HG02852 (cell line): ENCODE results near the gene ACSM6.

Source experiments
- ATAC-seq: cut with Tn5 transposase; IDR thresholded peaks from one replicate; pipeline ENCODE4 v1.9.1; 2021; ENCODE audit warnings: mild to moderate bottlenecking, moderate library complexity; ENCODE audit not compliant: unreplicated experiment

Gene ACSM6

DNA sequence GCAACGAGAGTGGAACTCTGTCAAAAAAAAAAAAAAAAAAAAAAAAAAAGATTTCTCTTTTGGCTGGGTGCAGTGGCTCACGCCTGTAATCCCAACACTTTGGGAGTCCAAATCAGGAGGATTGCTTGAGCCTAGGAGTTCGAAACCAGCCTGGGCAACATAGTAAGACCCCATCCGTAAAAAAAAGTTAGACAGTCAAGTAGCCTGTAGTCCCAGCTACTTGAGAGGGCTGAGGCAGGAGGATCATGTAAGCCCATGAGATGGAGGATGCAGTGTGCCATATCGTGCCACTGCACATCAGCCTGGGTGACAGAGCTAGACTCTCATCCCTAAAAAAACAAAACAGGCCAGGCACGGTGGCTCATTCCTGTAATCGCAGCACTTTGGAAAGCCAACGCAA is 71.5 kb downstream of the ACSM6 start:
- ATAC-seq: no peak

GRCh38 chr10:95266674-95267095 is 72.6 kb downstream of the ACSM6 start:
- ATAC-seq: peak; percentile 80

DNA sequence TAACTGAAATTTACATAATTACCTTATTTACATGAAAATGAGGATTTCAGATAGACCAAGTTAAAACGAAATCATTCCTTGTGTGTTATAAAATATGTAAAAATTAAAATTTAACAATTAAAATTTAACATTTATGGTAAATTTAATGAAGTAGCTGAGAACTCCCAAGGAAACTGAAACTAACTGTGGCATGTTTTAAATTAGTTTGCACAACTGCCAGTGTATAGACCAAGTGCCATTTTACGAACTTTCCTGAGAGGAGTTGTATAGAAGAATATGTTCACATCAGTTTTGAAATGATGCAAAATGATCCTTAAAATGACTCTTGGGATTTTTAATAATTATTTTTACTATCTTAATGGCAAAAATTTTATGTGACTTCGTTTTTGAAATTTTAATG is 73.2 kb downstream of the ACSM6 start:
- ATAC-seq: no peak

- ATAC-seq: no peak
These were observed 74.4 kb downstream of the ACSM6 start for GRCh38 chr10:95268438-95268837.

- no peak for ATAC-seq
These were observed 79.6 kb downstream of the ACSM6 start for GRCh38 chr10:95273393-95274312.

DNA sequence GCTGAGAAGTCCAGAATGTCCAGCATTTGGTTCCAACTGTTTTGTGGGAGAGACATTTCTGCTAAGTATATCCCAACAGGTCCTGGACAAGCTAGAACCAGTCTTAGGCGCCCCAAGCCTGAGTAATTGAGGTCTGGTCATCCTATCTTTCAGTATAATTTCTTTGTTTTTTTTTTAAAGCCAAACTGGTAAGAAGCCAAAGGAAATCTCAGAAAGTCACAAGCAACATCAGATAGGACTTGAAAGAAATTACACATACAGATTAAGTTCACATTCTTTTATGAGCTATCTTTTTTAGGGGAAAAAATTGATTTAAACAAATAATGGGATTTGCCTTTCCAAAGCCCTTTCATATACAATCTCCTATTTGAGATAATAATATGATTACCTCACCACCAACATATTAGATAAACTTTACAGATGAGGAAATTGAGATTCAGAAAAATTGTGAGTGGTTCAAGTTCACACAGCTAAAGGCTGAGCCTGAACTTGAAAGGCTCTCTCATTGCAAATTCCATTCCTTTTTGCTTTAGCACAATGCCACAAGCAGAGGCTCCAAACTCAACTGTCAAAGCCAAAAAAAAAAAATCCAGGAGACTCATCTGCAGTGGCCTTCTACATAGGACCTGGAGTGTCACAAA is 81.8 kb downstream of the ACSM6 start:
- ATAC-seq: no peak

DNA sequence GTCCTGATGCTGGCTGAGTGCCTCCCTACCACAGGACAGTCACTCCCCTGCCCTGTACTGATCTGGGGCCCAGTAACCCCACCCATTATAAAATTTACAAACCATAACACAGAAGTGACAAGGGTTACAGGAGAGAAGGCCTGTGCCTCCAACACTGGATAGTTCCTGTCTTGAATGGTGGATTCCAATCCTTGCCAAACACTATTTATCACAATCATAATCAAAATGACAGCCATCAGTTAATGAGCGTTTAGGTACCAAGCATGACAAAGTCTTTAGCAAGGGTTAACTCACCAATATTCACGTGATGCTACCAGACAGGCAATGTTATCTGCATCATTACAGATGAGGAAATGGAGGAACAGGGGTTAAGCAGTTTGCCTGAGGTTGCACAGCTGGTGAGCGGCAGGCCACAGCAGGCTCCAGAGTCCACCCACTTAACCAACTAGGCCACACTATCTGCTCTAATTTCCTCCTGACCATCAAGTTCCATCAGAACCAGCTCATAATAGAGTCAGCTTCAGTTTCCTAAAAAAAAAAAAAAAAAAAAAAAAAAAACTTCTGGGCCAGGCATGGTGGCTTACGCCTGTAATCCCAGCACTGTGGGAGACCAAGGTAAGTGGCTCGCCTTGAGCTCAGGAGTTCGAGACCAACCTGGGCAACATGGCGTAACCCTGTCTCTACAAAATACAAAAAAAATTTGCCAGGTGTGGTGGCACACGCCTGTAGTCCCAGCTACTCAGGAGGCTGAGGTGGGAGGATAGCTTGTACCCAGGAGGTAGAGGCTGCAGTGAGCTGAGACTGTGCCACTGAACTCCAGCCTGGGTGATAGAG is 82.5 kb downstream of the ACSM6 start:
- no peak for ATAC-seq

GRCh38 chr10:95277201-95277570 is 83.1 kb downstream of the ACSM6 start:
- ATAC-seq: no peak

DNA sequence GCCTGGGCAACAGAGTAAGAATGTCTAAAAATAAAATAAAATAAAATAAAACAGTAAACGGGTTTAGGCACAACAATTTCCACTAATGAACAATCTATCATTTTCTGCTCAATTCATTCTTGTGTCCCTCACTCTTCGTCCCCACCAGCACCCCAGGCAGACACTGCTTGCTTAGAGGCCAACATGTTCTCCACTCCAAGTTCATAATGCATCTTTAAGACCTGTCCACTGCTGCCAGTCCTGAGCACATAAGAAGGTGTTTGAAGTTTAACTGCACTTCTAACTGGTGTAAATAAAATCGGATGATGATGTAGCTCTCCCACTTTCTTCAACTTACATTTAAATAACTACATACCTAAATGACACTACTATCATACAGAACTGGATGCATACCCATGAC is 83.6 kb downstream of the ACSM6 start:
- no peak for ATAC-seq
